Stimulated activated CD4-positive, alpha-beta T cell treated with anti-CD3 and anti-CD28 coated beads, Interleukin-4, amount 100 ng/mL, for 4 hours (primary cell): ENCODE results near the gene S1PR3.
"Not testable (repeated sequence)": the region's sequence is repeated elsewhere in the genome, so short reads cannot be mapped to it uniquely, and the experiment has no call there.

Source experiments
- DNase-seq, 2 experiments: peaks; one replicate each; pipeline ENCODE4 v3.0.0-alpha.2; 2020

S1PR3 gene

DNA sequence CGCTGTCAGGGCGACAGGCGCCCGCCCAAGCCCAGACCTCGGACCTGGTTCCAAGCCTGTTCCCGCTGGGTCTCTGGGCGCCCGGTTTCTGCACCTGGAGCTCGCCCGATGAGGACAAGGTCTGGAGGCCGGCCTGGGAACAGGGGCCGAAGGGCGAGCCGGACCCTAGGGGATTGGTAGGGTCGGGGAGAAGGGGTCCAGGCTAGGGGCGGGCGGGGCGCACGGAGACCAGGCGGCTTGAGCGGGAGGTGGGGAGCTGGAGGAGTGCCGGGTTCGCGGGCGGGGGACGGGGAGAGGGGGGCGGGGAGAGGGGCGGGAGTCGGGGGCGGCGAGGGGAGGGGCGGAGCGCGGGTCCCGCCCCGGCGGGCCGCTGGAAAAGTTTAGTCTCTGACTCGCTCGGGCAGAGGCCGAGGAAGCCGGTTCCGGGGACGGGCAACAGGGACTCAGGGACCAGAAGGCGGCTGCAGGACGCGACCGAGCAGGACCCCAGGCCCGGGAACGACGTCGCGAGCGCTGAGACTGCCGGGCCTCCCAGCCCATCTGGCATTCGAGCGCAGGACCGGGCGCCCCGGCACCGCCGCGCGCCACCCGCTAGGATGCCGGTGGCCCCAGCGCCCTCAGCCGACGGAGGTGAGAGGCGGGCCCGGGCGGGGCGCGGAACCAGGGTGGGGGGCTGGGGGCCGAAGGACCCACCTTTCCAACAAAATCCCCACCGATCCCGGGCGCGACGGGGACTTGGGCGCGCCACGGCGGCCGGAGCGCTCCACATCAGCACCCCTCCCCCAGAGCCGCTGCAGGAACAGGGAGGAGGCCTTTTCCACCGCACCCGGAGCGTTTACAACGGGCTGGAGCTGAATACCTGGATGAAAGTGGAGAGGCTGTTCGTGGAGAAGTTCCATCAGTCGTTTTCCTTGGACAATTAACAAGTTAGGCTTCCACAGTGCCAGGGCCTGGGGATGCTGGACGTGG, at the start of gene S1PR3:
Gene S1PR3, plus strand, starts transcription at position 403 of the 969 bp plus-strand sequence. CDS start 9,733 bp downstream, outside the sequence.
- DNase-seq = peak; percentile 52 to 57

DNA sequence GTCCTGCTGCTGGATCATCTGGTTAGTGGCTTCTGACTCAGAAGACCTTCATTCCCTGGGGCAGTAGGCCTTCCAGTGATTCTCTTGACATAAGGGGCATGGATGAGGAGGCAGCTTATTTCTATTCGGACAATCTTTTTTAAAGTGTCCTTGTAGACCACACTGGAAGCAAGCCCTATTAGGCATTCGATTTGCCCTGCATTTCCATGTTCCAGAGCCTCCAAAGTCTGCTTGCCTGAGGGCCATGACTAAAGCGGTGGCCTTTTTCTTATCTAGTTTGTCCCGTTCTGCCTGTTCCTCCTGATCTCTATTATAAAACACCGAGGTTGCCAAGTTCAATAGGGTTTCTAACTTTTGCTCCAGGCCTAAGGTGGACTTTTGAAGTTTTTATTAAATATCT, 49.7 kb upstream of the S1PR3 start:
- not testable (repeated sequence) for DNase-seq

DNA sequence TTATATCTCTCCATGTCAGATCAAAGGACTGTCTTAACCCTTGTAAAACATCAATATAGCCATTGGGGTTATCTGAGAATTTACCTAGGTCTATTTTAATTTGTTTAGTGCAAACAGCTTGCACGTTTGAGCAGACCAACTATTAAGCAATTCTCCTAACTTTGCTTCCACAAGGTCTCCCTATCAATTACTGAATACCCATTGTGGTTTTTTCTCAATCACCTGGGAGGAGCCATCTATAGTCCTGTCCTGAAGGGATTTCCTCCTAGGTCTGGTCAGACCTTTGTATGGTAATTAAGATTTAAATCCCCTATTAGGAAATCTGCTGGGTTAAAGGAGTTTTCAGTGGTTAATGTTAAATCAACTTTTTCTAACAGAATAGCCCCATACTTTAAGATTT, 48.9 kb upstream of the S1PR3 start:
- no peak for DNase-seq

DNA sequence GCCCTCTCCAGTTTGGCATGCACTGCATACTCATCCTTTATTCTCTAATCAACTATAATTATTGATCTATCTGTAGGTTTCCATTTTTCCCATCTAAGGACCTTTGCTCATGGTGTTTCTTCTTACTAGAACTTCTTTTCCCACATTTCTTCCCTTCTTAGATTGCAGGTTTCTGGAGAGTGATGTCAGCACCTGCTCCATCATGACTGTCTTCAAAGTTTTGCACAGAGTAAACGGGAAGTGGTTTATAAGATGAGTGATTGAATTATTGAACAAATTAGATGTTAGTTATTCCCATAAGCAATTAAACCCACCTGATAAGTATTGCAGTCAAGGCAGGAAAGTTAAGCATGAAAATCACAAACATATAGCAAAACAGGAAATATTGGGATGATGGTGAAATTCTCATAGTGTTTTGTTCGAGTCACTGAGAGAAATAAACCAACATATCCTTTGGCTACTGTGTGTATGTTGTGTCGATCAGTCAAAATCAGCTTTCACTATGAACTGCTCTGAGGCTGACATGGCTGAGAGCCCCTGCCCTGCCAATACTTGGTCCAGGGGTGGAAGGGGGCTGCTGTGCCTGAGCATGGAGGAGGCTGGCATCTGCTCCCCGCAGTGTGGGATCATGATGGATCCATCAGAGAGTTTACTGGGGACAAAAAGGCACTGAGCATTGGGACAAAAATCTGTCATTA, 45.5 kb upstream of the S1PR3 start:
- DNase-seq = no peak

DNA sequence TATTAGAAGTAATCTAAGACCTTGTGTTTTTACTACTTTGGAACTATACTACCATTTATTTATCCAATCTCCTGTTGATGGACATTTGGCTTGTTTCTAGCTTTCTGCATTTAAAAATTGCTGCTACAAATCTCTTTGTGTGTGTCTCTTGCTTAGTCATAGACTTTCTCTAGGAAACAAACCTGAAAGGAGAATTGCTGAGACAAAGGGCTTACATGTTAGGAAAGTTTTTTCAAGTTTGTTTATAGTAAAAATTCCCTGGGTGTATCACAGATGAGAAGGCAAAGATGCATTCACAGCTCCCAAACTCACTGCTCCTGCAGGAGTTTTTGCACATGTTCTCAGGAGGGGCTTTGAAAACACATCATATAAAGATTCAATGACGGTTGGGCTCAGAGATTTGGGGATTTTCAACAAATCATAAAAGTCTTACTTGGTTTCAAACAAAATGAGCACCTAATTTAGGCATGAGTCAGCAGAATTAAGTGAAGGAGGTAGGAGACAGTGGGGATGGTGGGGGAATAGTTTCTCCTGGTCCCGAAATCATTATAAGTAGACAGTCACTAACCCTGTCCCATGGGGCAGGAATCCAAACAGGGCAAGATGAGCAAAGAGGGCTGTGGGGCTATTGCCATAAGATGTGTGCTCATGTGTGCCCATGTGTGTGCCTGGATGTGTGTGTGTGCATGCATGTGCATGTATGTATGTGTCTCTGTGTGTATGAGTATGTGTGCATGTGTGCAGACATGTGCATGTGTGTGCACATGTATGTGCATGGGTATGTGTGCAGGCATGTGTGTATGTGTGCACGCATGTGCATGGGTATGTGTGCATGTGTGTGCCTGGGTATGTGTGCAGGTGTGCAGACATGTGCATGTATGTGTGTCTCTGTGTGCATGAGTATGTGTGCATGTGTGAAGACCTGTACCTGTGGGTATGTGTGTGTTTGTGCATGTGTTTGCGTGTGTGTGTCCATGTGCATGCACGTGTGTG, 43.4 kb upstream of the S1PR3 start:
- no peak for DNase-seq

DNA sequence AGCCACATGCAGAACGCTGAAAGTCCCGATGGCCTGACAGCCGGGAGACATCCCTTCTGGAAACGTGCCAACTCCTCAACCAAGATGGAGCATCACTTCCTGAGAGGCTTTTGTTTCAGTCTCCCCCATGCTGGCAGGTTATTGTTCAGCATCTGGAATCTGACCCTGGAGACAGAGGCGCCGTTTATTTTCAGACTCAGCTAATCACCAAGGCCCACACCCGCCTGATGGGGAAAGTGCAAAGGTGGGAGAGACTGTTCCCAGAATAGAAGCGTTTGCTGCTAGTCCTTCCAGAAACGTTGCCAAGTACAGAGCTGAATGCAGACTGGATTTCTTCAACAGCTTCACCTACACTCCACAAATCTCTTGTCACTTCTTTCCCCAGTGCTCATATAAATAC, 41.8 kb upstream of the S1PR3 start:
- DNase-seq = no peak

DNA sequence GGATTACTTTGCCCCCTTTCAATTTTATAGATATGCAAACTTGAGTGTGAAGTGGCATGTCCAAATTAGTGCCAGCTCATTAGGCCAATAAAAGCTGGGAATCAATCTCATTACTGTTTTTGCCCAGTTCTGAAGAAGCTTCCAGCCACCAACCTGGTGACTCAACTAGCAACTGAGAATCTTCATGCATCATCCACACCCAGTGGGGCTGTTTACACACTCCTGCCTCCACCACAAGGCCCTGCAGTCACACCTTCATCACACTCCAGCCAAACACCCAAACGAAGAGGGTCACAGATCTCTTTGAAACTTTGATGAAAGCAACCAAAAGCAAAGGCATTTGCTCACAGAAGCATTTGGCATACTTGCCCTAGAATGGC, 41.3 kb upstream of the S1PR3 start:
- no peak for DNase-seq

DNA sequence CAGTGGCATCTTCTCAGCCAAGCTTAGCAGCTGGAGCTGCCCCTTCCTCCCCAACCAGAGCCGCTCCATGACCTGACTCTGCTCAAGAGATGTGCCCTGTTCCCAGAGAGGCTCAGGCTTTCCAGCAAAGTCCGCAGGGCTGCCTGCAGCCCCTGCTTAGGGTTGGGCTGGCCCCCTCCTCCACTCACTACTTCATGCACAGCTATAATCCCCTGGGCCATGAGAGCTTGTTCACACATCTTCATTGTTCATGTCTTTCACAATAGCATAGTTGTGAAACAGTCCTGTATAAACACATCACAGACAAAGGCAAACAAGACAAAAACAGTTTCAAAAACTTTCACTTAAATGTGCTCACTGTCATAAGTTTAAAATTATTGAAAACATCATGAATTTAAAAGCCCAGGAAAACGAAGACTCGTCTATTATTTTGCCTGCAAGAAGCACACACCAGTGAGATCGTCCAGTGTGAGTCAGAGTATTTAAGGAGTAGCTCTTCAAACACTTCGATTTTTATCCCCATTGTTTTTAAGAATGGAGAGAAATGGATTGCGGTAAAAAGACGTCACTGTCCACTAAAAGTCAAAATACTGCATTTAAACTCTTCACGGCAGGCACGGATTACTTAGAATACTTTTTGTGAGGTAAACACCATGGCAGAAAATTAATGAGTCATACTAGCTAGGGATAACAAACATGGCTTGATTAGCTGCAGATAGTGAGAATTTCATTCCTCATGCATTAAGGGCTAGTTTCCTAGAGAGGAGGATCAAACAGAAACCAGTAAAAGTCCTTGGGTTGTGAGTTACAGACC, 40.7 kb upstream of the S1PR3 start:
- no peak for DNase-seq

DNA sequence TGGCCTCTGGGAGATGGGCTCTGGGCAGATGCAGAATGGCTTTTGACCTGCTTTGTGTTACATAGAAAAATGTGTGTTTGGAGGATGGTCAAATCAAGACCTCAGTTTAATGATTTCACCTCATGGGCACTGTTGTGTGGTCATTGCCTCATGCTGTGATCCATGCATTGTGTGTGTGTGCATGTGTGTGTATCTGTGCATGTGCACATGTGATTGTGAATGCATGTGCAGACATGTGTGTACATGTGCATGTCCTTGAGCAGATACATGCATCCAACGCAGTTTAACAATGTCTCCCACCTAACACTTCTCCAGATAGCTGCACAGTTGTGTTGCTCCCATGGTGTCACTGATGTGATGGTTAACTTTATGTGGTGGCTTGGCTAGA, 40.1 kb upstream of the S1PR3 start:
- no peak for DNase-seq

DNA sequence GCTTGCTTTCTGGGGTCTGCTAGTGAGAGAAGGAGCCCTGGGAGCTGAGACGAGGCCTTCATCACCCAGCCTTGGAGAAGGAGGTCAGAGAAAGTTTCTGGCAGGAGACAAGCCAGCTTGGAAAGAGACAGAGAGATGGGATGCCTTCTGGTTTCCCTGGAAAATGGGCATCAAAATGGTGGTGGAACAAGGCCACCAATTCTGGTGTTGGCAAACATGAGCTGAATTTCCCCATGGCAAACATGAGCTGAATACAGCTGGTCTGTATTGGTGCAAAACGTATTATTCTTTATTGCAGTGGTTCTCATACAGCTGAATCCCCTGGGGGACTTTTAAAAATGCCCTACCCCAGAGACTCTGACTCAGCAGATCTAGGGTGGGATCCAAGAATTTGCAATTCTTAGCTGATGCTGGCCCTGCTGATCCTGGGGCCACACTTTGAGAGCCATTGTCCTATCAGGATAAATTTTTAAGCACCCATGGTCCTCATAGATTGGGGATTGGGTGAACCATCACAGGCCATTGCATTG, 39.1 kb upstream of the S1PR3 start:
- no peak for DNase-seq

DNA sequence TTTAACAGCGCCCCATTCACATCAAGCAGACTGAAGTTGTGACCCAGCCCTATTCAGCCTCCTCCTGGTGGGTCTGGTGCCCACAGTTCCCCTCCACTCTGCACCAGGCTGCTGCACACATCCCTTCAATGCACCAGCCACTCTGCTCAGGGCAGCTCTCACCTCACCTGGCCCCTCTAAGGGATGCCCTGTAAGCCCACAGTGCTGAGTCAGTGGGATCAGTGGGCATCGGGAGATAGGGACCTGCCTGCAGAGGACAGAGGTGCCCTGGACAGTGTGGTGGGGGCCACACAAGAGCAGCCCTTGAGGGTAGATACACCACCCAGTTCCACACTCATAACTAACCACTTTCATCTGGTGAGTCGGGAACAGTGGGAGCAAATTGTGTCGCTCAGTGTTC, 38.3 kb upstream of the S1PR3 start:
- DNase-seq = no peak

DNA sequence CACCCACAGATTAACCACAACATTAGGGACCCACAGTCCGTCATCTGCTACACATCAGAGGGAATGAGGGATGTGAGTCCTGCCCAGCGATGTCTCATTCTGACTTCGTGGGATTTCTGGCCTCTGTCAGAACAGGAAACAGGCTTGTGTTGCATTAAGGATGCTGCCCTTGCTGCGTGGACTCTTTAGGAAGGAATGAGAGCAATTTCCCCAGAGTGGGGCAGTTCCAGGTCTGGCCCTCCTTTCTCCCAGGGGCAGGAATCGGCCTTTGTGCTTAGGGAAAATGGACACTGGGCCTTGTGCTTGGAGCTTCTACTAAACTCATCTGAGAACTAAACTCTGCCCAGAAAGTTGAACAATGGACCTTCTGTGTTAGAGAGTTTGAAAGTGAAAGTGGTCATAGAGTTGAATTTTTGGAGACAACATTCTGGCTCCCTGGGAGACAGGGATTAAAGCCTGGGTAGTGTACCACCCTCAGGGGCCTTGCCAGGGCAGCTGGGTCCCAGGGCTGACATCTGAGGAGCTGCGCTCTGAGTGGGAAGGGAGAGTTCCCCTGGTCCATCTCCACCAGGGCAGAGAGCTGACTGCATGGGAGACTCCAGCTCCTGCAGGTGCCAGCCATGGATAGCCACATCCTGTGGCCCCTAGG, 37.8 kb upstream of the S1PR3 start:
- no peak for DNase-seq

DNA sequence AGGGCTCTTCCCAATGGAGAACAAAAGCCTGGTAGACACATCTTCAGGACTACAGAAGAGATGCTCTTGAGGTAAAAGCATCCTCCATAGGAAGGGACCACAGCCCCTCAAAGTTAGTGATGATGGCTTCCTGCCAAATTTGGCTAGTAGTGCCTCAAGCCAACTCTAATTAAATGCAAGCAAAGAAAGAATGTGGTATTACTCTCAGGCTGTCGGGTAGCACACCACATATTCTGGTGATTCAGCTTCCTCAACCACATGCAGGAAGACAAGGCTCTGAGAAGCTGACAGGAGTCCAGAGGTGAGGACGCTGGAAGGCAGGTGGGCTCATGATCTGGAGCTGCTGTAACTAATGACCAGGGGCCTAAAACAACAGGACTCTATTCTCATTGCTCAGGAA, 37.2 kb upstream of the S1PR3 start:
- DNase-seq = no peak

DNA sequence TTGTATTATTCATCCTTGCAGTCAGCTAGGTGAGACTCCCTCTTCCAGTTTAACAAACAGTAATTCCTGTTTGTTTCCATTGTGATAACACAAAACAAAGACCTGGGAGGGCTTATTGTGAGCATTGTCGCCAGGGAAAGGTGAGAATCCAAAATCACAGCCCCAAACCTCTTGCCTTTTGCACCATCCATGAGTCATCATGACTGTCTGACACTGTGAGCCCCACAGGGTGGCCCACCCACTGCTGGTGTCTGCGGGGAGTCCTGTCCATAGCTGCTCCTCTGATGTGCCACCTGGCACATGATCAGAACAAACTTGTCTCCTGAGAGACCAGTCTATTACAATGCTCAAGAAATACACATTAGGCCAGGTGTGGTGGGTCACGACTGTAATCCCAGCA, 33.7 kb upstream of the S1PR3 start:
- DNase-seq = no peak

DNA sequence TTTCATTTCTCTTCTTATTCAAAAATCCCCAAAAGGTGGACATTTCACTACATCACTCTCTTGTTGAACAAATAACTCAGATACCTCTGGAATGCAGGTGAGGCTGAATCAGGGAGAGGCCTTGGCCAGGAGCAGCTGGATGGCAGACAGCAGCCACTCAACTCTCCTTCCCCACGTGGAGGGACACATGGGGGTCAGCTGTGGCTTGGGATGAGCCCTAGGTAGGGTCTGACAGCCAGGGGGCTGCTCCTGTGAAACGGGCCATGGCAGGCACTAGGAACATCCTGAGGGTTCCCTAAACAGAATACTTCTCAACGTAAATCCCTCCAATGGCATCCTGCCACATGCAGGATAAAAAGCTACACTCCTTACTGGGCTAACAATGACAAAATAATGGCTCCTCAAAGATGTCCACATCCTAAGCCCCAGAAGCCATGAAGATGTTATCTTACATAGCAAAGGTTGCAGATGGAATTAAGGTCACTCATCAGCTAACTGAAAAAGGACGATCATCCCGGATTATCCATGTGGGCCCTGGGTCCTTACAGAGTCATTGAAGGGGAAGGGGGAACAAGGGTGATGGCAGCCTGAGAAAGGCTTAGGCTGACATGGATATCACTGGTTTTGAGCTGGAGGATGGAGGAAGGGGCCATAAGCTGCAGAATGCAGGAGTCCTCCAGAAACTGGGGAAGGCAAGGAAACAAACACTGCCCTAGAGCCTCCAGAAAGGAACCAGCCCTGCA, 31.4 kb upstream of the S1PR3 start:
- no peak for DNase-seq

DNA sequence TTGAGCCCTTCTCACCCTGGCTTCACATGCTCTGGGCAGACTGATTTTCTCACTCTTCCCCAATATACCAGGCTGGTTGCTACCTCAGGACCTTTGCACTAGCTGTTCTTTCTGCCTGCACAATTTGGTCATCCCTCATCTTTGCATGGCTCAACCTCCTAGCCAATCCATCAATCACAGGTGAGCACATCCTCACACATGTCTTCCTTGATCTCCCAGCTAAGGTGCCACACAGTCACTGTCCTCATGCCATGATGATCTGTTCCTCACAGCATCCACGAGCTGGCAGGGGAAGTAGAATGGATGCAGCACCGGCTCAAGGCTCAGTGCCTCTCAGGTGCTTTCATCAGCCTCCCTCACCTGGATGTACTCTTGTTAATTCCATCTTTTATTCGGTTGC, 30.6 kb upstream of the S1PR3 start:
- no peak for DNase-seq

DNA sequence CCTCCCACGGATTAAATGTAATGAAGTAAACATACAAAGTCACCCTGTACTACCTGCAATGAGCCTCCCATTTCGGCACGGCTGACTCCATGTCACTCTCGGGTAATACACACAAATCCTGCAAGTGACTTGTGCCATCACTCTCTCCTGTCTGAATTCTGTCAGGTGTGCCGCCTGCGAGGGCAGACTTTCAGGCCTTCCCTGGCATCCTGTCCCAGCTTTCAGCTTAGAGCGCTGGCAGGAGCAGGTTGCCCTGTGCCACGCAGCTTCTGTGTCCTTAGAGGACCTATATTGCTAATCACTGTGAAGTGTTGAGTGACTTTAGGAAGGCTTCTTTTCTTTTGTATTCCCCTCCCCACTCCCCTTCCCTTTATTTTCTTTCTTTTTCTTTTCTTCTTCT, 25.8 kb upstream of the S1PR3 start:
- no peak for DNase-seq

DNA sequence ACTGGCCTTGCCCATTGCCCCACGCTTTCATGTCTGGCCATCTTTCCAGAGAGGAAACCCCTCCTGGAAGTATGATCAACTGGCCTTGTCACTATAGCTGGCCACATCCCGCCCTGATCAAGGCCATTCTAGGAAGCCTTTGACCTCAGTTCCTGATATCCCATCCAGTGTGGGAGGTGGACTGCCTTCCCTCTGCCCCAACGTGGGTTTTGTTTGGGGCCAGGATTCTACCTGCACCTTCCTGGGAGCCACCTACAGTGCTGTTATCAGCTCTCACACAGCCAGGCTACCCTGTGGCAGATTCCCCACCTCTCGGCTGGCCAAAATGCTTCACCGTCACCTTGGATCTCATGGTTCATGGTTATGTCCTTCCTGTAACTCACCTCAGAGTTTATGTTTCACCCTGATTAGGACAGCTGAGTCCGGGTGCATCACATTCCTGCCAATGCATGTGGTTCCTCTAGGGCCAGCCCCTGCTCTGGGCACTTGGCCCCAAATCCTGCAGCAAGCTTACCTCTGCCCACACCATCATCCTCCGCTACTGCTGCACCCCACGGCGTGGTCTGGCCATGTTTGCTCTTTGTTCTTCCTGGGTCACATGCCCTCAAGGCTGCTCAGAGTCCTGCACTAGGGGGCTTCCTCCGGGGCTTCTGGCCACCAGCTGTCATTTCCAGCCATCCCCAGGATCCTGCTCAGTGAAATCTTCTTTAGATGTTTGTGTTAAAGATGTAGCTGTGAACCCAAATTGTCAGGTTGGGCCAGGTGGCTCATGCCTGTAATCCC, 24.2 kb upstream of the S1PR3 start:
- no peak for DNase-seq

DNA sequence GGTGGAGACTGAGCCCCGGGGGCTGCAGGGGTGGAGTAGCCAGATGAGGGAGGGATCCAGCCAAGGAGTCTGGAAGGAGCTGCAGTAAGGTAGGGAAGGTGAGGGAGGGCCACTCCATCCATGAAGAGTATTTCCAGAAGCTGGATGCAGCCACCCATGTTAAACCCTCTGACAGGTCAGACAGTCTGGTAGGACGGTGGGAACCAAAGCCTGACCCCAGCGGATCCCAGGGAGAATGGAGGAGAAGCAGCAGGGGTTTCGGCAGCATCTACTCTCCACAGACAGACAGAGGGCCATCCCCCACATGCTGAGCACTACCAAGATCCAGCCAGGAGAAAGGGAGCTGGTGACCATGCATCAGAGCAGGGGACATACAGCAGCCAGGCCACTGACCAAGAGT, 22.5 kb upstream of the S1PR3 start:
- no peak for DNase-seq
